ENCODE results near the gene ANP32A. TPM values are rescaled to one million over a fixed set of nuclear protein-coding genes. Genes with fewer than 3 reads are reported as not detected.
"Not testable (repeated sequence)": the region's sequence is repeated elsewhere in the genome, so short reads cannot be mapped to it uniquely, and the experiment has no call there.

ANP32A gene
- total RNA-seq, 2 experiments from 2014 or later = 55.1 to 57.3 TPM

DNA sequence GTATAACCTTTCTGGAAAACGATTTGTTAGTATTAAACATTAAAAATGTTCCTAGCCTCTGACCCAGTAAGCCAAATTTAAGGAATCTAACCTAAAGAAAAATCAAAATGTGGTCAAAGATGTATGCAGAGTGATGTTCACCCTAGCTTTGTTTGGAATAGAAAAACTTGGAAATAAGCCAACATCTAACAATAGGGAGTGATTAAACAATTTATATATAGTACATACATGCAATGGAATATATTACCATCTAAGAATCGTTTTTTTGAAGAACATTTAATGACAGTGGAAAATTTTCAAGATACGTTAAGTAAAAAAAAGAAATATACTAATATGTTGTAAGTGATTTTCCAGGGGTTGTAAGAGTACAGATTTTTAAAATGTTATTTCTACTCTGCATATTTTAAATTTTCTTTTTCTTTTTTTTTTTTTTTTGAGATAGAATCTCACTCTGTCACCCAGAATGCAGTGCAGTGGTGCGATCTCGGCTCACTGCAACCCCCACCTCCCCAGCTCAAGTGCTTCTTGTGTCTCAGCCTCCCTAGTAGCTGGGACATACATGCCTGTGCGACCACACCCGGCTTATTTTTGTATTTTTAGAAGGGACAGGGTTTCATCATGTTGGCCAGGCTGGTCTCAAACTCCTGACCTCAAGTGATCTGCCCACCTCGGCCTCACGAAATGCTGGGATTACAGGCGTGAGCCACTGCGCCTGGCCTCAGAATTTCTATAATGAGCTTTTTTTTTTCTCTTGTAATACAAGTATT, 54.9 kb downstream of the ANP32A start:
- no peaks in the 10 kb centered on the region for H3K36me3 Mint-ChIP-seq (ENCODE audit: low read depth)
- no peak overlapping the region for H3K4me3 ChIP-seq (ENCODE audit: low read length)
- no peak for ATAC-seq (ENCODE audit: poor library complexity)
- ChIA-PET CTCF (no interaction called here), POLR2A (interaction anchor here (0.8 kb wide), 1 partner anchor 40 kb away, joined by 3 read pairs; no protein-coding TSS in a partner anchor)
- TF ChIP-seq, protein P1, sequence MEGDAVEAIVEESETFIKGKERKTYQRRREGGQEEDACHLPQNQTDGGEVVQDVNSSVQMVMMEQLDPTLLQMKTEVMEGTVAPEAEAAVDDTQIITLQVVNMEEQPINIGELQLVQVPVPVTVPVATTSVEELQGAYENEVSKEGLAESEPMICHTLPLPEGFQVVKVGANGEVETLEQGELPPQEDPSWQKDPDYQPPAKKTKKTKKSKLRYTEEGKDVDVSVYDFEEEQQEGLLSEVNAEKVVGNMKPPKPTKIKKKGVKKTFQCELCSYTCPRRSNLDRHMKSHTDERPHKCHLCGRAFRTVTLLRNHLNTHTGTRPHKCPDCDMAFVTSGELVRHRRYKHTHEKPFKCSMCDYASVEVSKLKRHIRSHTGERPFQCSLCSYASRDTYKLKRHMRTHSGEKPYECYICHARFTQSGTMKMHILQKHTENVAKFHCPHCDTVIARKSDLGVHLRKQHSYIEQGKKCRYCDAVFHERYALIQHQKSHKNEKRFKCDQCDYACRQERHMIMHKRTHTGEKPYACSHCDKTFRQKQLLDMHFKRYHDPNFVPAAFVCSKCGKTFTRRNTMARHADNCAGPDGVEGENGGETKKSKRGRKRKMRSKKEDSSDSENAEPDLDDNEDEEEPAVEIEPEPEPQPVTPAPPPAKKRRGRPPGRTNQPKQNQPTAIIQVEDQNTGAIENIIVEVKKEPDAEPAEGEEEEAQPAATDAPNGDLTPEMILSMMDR (IDR thresholded peaks at IDR 0.05) = no peak
- H3K4me1 Mint-ChIP-seq (ENCODE audit: low read depth) = no peaks in the 10 kb centered on the region
- no peak overlapping the region for H3K4me3 Mint-ChIP-seq
- H3K9me3 ChIP-seq (ENCODE audit: control insufficient read depth in 1 of 2, insufficient read depth in 1 of 2, low read length in 2 of 2) = no peaks in the 10 kb centered on the region
- H3K27me3 Mint-ChIP-seq = peaks cover 4% of the 10 kb centered on the region
- intact Hi-C loops (cut with DNase I, micrococcal nuclease) = no loop called here
- H3K4me1 ChIP-seq (ENCODE audit: insufficient read depth, low read length) = no peaks in the 10 kb centered on the region
- no peaks in the 10 kb centered on the region for H3K9me3 Mint-ChIP-seq
- peaks cover 0 to 3% of the 10 kb centered on the region in 2 experiments for H3K27me3 ChIP-seq (ENCODE audit: control insufficient read depth in 1 of 2, insufficient read depth in 2 of 2, low read length in 2 of 2)
- H3K36me3 ChIP-seq (ENCODE audit: insufficient read depth, low read length) = no peaks in the 10 kb centered on the region
- no peak for DNase-seq
- no peak overlapping the region for H3K27ac Mint-ChIP-seq
- no peak overlapping the region for H3K27ac ChIP-seq (ENCODE audit: low read depth in 1 of 2, low read length in 2 of 2)

DNA sequence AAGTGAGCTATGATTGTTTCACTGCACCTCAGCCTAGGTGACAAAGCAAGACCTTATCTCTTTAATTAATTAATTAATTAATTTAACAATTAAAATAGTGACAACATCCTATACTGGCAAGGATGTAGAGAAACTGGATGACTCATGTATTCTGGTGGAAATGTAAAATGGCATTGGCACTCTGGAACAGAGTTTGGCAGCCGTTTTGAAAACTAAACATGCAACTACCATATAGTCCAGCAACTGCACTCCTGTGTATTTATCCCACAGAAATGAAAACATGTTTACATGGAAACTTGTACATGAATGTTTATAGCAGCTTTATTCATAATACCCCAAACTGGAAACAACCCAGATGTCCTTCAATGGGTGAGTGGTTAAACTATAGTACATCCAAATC, 56.6 kb downstream of the ANP32A start:
- H3K4me1 ChIP-seq (ENCODE audit: insufficient read depth, low read length) = no peaks in the 10 kb centered on the region
- H3K36me3 ChIP-seq (ENCODE audit: insufficient read depth, low read length) = no peaks in the 10 kb centered on the region
- no peaks in the 10 kb centered on the region for H3K4me1 Mint-ChIP-seq (ENCODE audit: low read depth)
- no peaks in the 10 kb centered on the region for H3K36me3 Mint-ChIP-seq (ENCODE audit: low read depth)
- DNase-seq (no peak), ATAC-seq (ENCODE audit: poor library complexity) (no peak)
- no peak overlapping the region for H3K4me3 ChIP-seq (ENCODE audit: low read length)
- no peak overlapping the region for H3K27ac ChIP-seq (ENCODE audit: low read depth in 1 of 2, low read length in 2 of 2)
- POLR2A ChIA-PET = no interaction called here
- intact Hi-C loops (cut with DNase I, micrococcal nuclease) = no loop called here
- no peaks in the 10 kb centered on the region for H3K9me3 ChIP-seq (ENCODE audit: control insufficient read depth in 1 of 2, insufficient read depth in 1 of 2, low read length in 2 of 2)
- TF ChIP-seq, protein P1 (IDR thresholded peaks at IDR 0.05) = no peak
- no peak overlapping the region for H3K4me3 Mint-ChIP-seq
- no peaks in the 10 kb centered on the region for H3K27me3 ChIP-seq (ENCODE audit: control insufficient read depth in 1 of 2, insufficient read depth in 2 of 2, low read length in 2 of 2)
- CTCF ChIA-PET = interaction anchor here (1.1 kb wide), 1 partner anchor 20 kb away, joined by 3 read pairs; no protein-coding TSS in a partner anchor
- no peak overlapping the region for H3K27ac Mint-ChIP-seq
- no peaks in the 10 kb centered on the region for H3K9me3 Mint-ChIP-seq
- peaks cover 4% of the 10 kb centered on the region for H3K27me3 Mint-ChIP-seq

DNA sequence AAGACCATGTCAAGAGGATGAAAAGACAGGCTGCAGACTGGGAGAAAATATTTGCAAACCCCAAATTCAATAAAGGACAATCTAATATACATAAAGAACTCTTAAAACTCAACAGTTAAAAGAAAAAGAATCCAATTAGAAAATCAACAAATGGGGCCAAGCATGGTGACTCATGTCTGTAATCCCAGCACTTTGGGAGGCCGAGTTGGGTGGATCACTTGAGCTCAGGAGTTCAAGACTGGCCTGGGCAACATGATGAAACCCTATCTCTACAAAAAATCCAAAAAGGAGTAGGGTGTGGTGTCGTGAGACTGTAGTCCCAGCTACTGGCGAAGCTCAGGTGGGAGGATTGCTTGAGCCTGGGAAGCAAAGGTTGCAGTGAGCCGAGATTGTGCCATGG, 57.6 kb downstream of the ANP32A start:
- no peak overlapping the region for H3K27ac ChIP-seq (ENCODE audit: low read depth in 1 of 2, low read length in 2 of 2)
- Mint-ChIP-seq H3K4me1 (ENCODE audit: low read depth) (no peaks in the 10 kb centered on the region), H3K27ac (no peak overlapping the region), H3K27me3 (peaks cover 8% of the 10 kb centered on the region), H3K4me3 (no peak overlapping the region), H3K36me3 (ENCODE audit: low read depth) (no peaks in the 10 kb centered on the region), H3K9me3 (no peaks in the 10 kb centered on the region)
- TF ChIP-seq, protein P1 (IDR thresholded peaks at IDR 0.05) = no peak
- no peaks in the 10 kb centered on the region for H3K36me3 ChIP-seq (ENCODE audit: insufficient read depth, low read length)
- H3K9me3 ChIP-seq (ENCODE audit: control insufficient read depth in 1 of 2, insufficient read depth in 1 of 2, low read length in 2 of 2) = no peaks in the 10 kb centered on the region
- no peaks in the 10 kb centered on the region for H3K27me3 ChIP-seq (ENCODE audit: control insufficient read depth in 1 of 2, insufficient read depth in 2 of 2, low read length in 2 of 2)
- ChIA-PET CTCF (interaction anchor here (0.7 kb wide), 1 partner anchor 15 kb away, joined by 5 read pairs; no protein-coding TSS in a partner anchor), POLR2A (no interaction called here)
- intact Hi-C loops (cut with DNase I, micrococcal nuclease) = no loop called here
- H3K4me3 ChIP-seq (ENCODE audit: low read length) = no peak overlapping the region
- no peak for ATAC-seq (ENCODE audit: poor library complexity)
- DNase-seq = no peak
- H3K4me1 ChIP-seq (ENCODE audit: insufficient read depth, low read length) = no peaks in the 10 kb centered on the region

DNA sequence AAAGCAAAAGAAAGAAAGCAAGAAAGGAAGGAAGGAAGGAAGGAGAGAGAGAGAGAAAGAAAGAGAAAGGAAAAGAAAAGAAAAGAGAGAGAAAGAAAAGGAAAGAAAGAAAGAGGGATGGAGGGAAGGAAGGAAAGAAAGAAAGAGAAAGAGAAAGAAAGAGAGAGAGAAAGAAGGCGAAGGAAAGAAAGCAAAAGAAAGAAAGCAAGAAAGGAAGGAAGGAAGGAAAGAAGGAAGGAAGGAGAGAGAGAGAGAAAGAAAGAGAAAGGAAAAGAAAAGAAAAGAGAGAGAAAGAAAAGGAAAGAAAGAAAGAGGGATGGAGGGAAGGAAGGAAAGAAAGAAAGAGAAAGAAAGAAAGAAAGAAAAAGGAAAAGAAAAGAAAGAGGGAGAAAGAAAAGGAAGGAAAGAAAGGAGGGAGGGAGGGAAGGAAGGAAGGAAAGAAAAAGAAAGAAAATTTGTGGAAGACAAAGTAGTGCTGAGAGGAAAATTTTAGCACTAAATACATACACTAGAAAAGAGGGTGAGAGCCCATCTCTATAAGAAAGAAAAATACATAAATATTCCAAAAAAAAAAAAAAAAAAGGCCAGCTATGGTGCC, 60.6 kb downstream of the ANP32A start:
- POLR2A ChIA-PET; H3K27me3 ChIP-seq (ENCODE audit: control insufficient read depth in 1 of 2, insufficient read depth in 2 of 2, low read length in 2 of 2); DNase-seq; H3K27ac ChIP-seq (ENCODE audit: low read depth in 1 of 2, low read length in 2 of 2); H3K4me3 Mint-ChIP-seq; intact Hi-C loops (cut with DNase I, micrococcal nuclease); H3K27ac Mint-ChIP-seq; H3K4me1 Mint-ChIP-seq (ENCODE audit: low read depth); CTCF ChIA-PET; H3K36me3 ChIP-seq (ENCODE audit: insufficient read depth, low read length); H3K4me1 ChIP-seq (ENCODE audit: insufficient read depth, low read length); H3K9me3 Mint-ChIP-seq; ATAC-seq (ENCODE audit: poor library complexity); H3K36me3 Mint-ChIP-seq (ENCODE audit: low read depth); H3K9me3 ChIP-seq (ENCODE audit: control insufficient read depth in 1 of 2, insufficient read depth in 1 of 2, low read length in 2 of 2); H3K4me3 ChIP-seq (ENCODE audit: low read length): not testable (repeated sequence)
- peaks cover 17% of the 10 kb centered on the region for H3K27me3 Mint-ChIP-seq
